Left lung (tissue), 10 donors: ENCODE results near the gene KLK15. TPM values are rescaled to one million over a fixed set of nuclear protein-coding genes. Genes with fewer than 3 reads are reported as not detected.

Experiments used
- ATAC-seq: fragments of 200-7000 bp; cut with Tn5 transposase; one replicate; pipeline ENCODE4 v1.9.1; 2020; ENCODE audit warnings: moderate library complexity
- DNase-seq, 4 donors: peaks; one replicate each; pipeline ENCODE4 v3.0.0-alpha.2; 2013 to 2020
- H3K27ac ChIP-seq, 2 donors: fragments of 200-600 bp; sonication (generic) in 1 of 2; one replicate each; pipeline versions ENCODE4 v1.5.0 to v1.8.0; 2020 to 2021
- H3K27me3 ChIP-seq, 2 donors: fragments of 200-600 bp; sonication (generic) in 1 of 2; one replicate each; pipeline versions ENCODE4 v1.5.0 to v1.8.0; 2020 to 2021
- H3K36me3 ChIP-seq, 2 donors: fragments of 200-600 bp; sonication (generic) in 1 of 2; one replicate each; pipeline versions ENCODE4 v1.5.0 to v1.8.0; 2020 to 2021
- H3K4me1 ChIP-seq, 2 donors: fragments of 200-600 bp; one replicate each; pipeline ENCODE4 v1.8.0; 2021
- H3K4me3 ChIP-seq, 2 donors: fragments of 200-600 bp; sonication (generic) in 1 of 2; one replicate each; pipeline versions ENCODE4 v1.5.0 to v1.8.0; 2020 to 2021; ENCODE audit warnings: mild to moderate bottlenecking in 1 of 2
- H3K9me3 ChIP-seq, 2 donors: fragments of 200-600 bp; sonication (generic) in 1 of 2; one replicate each; pipeline versions ENCODE4 v1.5.0 to v1.8.0; 2020 to 2021
- CTCF ChIP-seq, 2 donors: fragments of 200-600 bp; sonication (generic) in 1 of 2; IDR thresholded peaks; one replicate each; pipeline versions ENCODE4 v1.5.0 to v1.8.0; 2021; ENCODE audit warnings: antibody characterized with exemption in 2 of 2
- intact Hi-C, 2 donors: fragments of 100-400 bp; cut with DNase I; formaldehyde crosslinking; loops; one replicate each; pipeline versions ENCODE4 v1.11.2 to v1.14.2; 2022
- polyA plus RNA-seq, 6 donors: library from polyadenylated mRNA; unstranded; fragments of 120-200 nt; gene quantifications; one replicate each; pipeline ENCODE4 v1.2.1, GENCODE V29; 2013; ENCODE audit not compliant: insufficient read length in 6 of 6
- total RNA-seq, 2 donors: library from RNA; stranded (reverse); fragmentation: NEBNext Ultra II Directional; extraction: Animal tissue kit (Norgen Biotek cat#: 25700); gene quantifications; one replicate each; pipeline ENCODE4 v1.2.1, GENCODE V29; 2021
- donor health status: DM: no; HTN: yes; CAD: no.
- donor health status: DM: no; HTN: no; CAD: no.

Gene KLK15
- total and polyA plus RNA-seq, 8 donors: not detected

GRCh38 chr19:50857366-50857765, 24.0 kb upstream of the KLK15 start:
- Histone ChIP-seq H3K27me3 (peaks cover 0 to 88% of the 10 kb centered on the region in 2 donors), H3K36me3 (no peaks in the 10 kb centered on the region), H3K27ac (no peak overlapping the region), H3K4me3 (no peak overlapping the region), H3K4me1 (no peaks in the 10 kb centered on the region), H3K9me3 (peaks cover 0 to 7% of the 10 kb centered on the region in 2 donors)
- DNase-seq: no peak
- TF ChIP-seq CTCF (IDR thresholded peaks at IDR 0.05): no peak
- intact Hi-C loops: no loop called here
- no peak for ATAC-seq

- Histone ChIP-seq H3K4me3 (no peak within 1 kb of the TSS), H3K36me3 (no peaks in the 10 kb centered on the region), H3K27ac (no peak within 1 kb of the TSS), H3K4me1 (no peaks in the 10 kb centered on the region), H3K27me3 (peaks cover 0 to 88% of the 10 kb centered on the region in 2 donors), H3K9me3 (no peaks in the 10 kb centered on the region)
- TF ChIP-seq CTCF (IDR thresholded peaks at IDR 0.05): no peak
- intact Hi-C loops: no loop called here
- DNase-seq: peak in 1 of 4 donors; percentile 44
- no peak for ATAC-seq
Measured at GRCh38 chr19:50854636-50855410, 21.4 kb upstream of the KLK15 start, which contains the start of gene KLK3. KLK3 (plus strand) TSS chr19:50854915; CDS start chr19:50854956, 41 bp downstream.

GRCh38 chr19:50851620-50852019, 18.2 kb upstream of the KLK15 start:
- H3K4me1 ChIP-seq: no peaks in the 10 kb centered on the region
- intact Hi-C loops: no loop called here
- TF ChIP-seq CTCF (IDR thresholded peaks at IDR 0.05): no peak

GRCh38 chr19:50850738-50851137, 17.4 kb upstream of the KLK15 start:
- Histone ChIP-seq H3K4me3 (no peak overlapping the region), H3K27me3 (peaks cover 0 to 64% of the 10 kb centered on the region in 2 donors), H3K4me1 (no peaks in the 10 kb centered on the region), H3K36me3 (no peaks in the 10 kb centered on the region), H3K27ac (no peak overlapping the region), H3K9me3 (no peaks in the 10 kb centered on the region)
- ATAC-seq (no peak), DNase-seq (no peak)
- no peak for TF ChIP-seq CTCF (IDR thresholded peaks at IDR 0.05)
- intact Hi-C loops: no loop called here

More at GRCh38 chr19:50851620-50852019, 18.2 kb upstream of the KLK15 start:
- peak in 1 of 4 donors; percentile 52 for DNase-seq
- Histone ChIP-seq H3K36me3 (no peaks in the 10 kb centered on the region), H3K27ac (no peak overlapping the region), H3K4me3 (no peak overlapping the region), H3K9me3 (no peaks in the 10 kb centered on the region), H3K27me3 (peaks cover 0 to 70% of the 10 kb centered on the region in 2 donors)
- no peak for ATAC-seq

- no peak overlapping the region for H3K4me3 ChIP-seq
- peaks cover 0 to 38% of the 10 kb centered on the region in 2 donors for H3K27me3 ChIP-seq
- no peaks in the 10 kb centered on the region for H3K36me3 ChIP-seq
- ATAC-seq: no peak
- no peak overlapping the region for H3K27ac ChIP-seq
- no peak for DNase-seq
- TF ChIP-seq CTCF (IDR thresholded peaks at IDR 0.05): no peak
- intact Hi-C loops: no loop called here
- peaks cover 0 to 3% of the 10 kb centered on the region in 2 donors for H3K9me3 ChIP-seq
- H3K4me1 ChIP-seq: no peaks in the 10 kb centered on the region
Measured at GRCh38 chr19:50844296-50844935, 11.0 kb upstream of the KLK15 start.
